SK-N-SH (cell line): ENCODE results near the gene FERMT2.

Experiments used
- EP300 ChIP-seq, 2 experiments: IDR thresholded peaks; 2 replicates each; pipeline versions ENCODE4 v1.4.0 to v1.6.1; 2012; ENCODE audit warnings: borderline replicate concordance in 1 of 2, low read depth in 1 of 2, low read length in 1 of 2
- GABPA ChIP-seq: IDR thresholded peaks from 2 replicates; pipeline ENCODE4 v1.4.0; 2012; ENCODE audit warnings: low read depth, mild to moderate bottlenecking
- GATA2 ChIP-seq: sonication (generic); formaldehyde crosslinking; IDR thresholded peaks from 2 replicates; pipeline ENCODE4 v1.5.0; 2020; ENCODE audit warnings: mild to moderate bottlenecking, missing genetic modification reagents
- POLR2AphosphoS5 ChIP-seq: IDR thresholded peaks from 2 replicates; pipeline ENCODE4 v1.6.1; 2012; ENCODE audit warnings: low read depth, low read length
- TAF1 ChIP-seq: IDR thresholded peaks from 2 replicates; pipeline ENCODE4 v1.6.1; 2012; ENCODE audit warnings: low read depth, mild to moderate bottlenecking, low read length, moderate library complexity, borderline replicate concordance
- TCF12 ChIP-seq: IDR thresholded peaks from 2 replicates; pipeline ENCODE4 v1.4.0; 2012
- YY1 ChIP-seq: IDR thresholded peaks from 2 replicates; pipeline ENCODE4 v1.4.0; 2012; ENCODE audit warnings: low read depth, mild to moderate bottlenecking
- TF ChIP-seq, protein P1 (sequence below): fragments of 200-600 bp; sonication (generic); IDR thresholded peaks from 2 replicates; pipeline ENCODE4 v1.6.1; 2017; ENCODE audit warnings: antibody characterized with exemption, mild to moderate bottlenecking, moderate library complexity
- TF ChIP-seq, protein P2 (sequence below): IDR thresholded peaks from 2 replicates; pipeline ENCODE4 v1.6.1; 2012; ENCODE audit warnings: mild to moderate bottlenecking, low read depth, low read length, moderate library complexity
- TF ChIP-seq, protein P3 (sequence below): IDR thresholded peaks from 2 replicates; pipeline ENCODE4; 2012
- TF ChIP-seq, protein P4 (sequence below): IDR thresholded peaks from 2 replicates; pipeline ENCODE4 v1.4.0; 2012; ENCODE audit warnings: low read depth, borderline replicate concordance
- TF ChIP-seq, protein P5 (sequence below): IDR thresholded peaks from 2 replicates; pipeline ENCODE4 v1.4.0; 2012; ENCODE audit warnings: low read depth

DNA sequence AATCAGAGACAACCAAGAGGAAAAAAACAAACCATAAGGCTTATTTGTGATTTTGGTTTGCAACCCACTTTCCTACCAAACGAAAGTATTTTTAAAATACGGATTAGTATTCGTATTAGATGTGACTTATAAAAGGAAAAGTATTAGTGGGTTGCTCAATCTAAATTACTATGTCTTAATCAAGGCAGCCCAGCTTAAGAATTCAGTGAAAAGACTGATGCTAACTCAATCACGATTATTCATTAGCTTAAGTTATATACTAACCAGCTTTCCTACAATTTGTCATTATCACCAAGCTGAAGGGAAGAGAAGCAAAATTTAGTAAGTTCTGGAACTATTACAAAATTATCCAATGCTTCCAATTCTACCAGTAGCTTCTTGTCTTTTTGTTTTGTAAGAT is 62.7 kb downstream of the FERMT2 start:
- TF ChIP-seq, protein P1, sequence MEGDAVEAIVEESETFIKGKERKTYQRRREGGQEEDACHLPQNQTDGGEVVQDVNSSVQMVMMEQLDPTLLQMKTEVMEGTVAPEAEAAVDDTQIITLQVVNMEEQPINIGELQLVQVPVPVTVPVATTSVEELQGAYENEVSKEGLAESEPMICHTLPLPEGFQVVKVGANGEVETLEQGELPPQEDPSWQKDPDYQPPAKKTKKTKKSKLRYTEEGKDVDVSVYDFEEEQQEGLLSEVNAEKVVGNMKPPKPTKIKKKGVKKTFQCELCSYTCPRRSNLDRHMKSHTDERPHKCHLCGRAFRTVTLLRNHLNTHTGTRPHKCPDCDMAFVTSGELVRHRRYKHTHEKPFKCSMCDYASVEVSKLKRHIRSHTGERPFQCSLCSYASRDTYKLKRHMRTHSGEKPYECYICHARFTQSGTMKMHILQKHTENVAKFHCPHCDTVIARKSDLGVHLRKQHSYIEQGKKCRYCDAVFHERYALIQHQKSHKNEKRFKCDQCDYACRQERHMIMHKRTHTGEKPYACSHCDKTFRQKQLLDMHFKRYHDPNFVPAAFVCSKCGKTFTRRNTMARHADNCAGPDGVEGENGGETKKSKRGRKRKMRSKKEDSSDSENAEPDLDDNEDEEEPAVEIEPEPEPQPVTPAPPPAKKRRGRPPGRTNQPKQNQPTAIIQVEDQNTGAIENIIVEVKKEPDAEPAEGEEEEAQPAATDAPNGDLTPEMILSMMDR = no peak
- TF ChIP-seq, protein P2, sequence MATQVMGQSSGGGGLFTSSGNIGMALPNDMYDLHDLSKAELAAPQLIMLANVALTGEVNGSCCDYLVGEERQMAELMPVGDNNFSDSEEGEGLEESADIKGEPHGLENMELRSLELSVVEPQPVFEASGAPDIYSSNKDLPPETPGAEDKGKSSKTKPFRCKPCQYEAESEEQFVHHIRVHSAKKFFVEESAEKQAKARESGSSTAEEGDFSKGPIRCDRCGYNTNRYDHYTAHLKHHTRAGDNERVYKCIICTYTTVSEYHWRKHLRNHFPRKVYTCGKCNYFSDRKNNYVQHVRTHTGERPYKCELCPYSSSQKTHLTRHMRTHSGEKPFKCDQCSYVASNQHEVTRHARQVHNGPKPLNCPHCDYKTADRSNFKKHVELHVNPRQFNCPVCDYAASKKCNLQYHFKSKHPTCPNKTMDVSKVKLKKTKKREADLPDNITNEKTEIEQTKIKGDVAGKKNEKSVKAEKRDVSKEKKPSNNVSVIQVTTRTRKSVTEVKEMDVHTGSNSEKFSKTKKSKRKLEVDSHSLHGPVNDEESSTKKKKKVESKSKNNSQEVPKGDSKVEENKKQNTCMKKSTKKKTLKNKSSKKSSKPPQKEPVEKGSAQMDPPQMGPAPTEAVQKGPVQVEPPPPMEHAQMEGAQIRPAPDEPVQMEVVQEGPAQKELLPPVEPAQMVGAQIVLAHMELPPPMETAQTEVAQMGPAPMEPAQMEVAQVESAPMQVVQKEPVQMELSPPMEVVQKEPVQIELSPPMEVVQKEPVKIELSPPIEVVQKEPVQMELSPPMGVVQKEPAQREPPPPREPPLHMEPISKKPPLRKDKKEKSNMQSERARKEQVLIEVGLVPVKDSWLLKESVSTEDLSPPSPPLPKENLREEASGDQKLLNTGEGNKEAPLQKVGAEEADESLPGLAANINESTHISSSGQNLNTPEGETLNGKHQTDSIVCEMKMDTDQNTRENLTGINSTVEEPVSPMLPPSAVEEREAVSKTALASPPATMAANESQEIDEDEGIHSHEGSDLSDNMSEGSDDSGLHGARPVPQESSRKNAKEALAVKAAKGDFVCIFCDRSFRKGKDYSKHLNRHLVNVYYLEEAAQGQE = no peak
- no peak for TF ChIP-seq POLR2AphosphoS5
- no peak for TF ChIP-seq TAF1
- TF ChIP-seq GABPA = no peak
- TF ChIP-seq TCF12 = no peak
- no peak for TF ChIP-seq GATA2
- TF ChIP-seq, protein P3, sequence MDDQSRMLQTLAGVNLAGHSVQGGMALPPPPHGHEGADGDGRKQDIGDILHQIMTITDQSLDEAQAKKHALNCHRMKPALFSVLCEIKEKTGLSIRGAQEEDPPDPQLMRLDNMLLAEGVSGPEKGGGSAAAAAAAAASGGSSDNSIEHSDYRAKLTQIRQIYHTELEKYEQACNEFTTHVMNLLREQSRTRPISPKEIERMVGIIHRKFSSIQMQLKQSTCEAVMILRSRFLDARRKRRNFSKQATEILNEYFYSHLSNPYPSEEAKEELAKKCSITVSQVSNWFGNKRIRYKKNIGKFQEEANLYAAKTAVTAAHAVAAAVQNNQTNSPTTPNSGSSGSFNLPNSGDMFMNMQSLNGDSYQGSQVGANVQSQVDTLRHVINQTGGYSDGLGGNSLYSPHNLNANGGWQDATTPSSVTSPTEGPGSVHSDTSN = no peak
- TF ChIP-seq EP300 (IDR thresholded peaks at IDR 0.05; ENCODE audit: borderline replicate concordance in 1 of 2, low read depth in 1 of 2, low read length in 1 of 2) = no peak
- no peak for TF ChIP-seq YY1
- TF ChIP-seq, protein P4, sequence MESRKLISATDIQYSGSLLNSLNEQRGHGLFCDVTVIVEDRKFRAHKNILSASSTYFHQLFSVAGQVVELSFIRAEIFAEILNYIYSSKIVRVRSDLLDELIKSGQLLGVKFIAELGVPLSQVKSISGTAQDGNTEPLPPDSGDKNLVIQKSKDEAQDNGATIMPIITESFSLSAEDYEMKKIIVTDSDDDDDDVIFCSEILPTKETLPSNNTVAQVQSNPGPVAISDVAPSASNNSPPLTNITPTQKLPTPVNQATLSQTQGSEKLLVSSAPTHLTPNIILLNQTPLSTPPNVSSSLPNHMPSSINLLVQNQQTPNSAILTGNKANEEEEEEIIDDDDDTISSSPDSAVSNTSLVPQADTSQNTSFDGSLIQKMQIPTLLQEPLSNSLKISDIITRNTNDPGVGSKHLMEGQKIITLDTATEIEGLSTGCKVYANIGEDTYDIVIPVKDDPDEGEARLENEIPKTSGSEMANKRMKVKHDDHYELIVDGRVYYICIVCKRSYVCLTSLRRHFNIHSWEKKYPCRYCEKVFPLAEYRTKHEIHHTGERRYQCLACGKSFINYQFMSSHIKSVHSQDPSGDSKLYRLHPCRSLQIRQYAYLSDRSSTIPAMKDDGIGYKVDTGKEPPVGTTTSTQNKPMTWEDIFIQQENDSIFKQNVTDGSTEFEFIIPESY = no peak
- TF ChIP-seq, protein P5, sequence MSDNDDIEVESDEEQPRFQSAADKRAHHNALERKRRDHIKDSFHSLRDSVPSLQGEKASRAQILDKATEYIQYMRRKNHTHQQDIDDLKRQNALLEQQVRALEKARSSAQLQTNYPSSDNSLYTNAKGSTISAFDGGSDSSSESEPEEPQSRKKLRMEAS = no peak
